ENCODE data around the gene POLN.

The POLN gene

GRCh38 chr4:2261853-2262144, 19.9 kb upstream of the POLN start, which contains the start of gene MXD4:
Gene MXD4 (minus strand): TSS chr4:2262109. CDS start chr4:2261980, 129 bp downstream.
- H3K9me3 ChIP-seq (ENCODE audit: low read depth, low read length) = no peaks in the 10 kb centered on the region
- DNase-seq (ENCODE audit: low read depth, low spot score) = no peak
- peak within 1 kb of the TSS; percentile 86 for H3K4me3 ChIP-seq
- TF ChIP-seq EZH2 (IDR thresholded peaks at IDR 0.05) = no peak
- no peak for TF ChIP-seq FOXP2 (optimal IDR thresholded peaks at IDR 0.05; ENCODE audit: control extremely low read depth, extremely low read length, insufficient read depth)
- no peak for TF ChIP-seq POLR2AphosphoS5 (IDR thresholded peaks at IDR 0.05; ENCODE audit: borderline replicate concordance, low read depth, low read length)
- no peaks in the 10 kb centered on the region for H3K36me3 ChIP-seq (ENCODE audit: insufficient read depth, low read length)
- H3K9ac ChIP-seq (ENCODE audit: insufficient read length) = peak within 1 kb of the TSS; percentile 73
- H3K27ac ChIP-seq = 0 out of 2 replicates have a peak within 1 kb of the TSS, but pooled peaks have one; percentile 50

GRCh38 chr4:2261110-2261852, 19.4 kb upstream of the POLN start:
- peak overlapping the region; percentile 78 for H3K4me3 ChIP-seq
- H3K9me3 ChIP-seq (ENCODE audit: low read depth, low read length) = no peaks in the 10 kb centered on the region
- H3K27ac ChIP-seq = no peak overlapping the region
- no peak for DNase-seq (ENCODE audit: low read depth, low spot score)
- H3K36me3 ChIP-seq (ENCODE audit: insufficient read depth, low read length) = no peaks in the 10 kb centered on the region
- no peak for TF ChIP-seq FOXP2 (optimal IDR thresholded peaks at IDR 0.05; ENCODE audit: control extremely low read depth, extremely low read length, insufficient read depth)
- TF ChIP-seq EZH2 (IDR thresholded peaks at IDR 0.05) = no peak
- no peak for TF ChIP-seq POLR2AphosphoS5 (IDR thresholded peaks at IDR 0.05; ENCODE audit: borderline replicate concordance, low read depth, low read length)
- peak overlapping the region; percentile 46 for H3K9ac ChIP-seq (ENCODE audit: insufficient read length)

- Histone ChIP-seq H3K9me3 (ENCODE audit: low read depth, low read length) (no peaks in the 10 kb centered on the region), H3K9ac (ENCODE audit: insufficient read length) (no peak overlapping the region), H3K4me3 (peak overlapping the region; percentile 78), H3K36me3 (ENCODE audit: insufficient read depth, low read length) (no peaks in the 10 kb centered on the region), H3K27ac (no peak overlapping the region)
- no peak for TF ChIP-seq EZH2 (IDR thresholded peaks at IDR 0.05)
- no peak for DNase-seq (ENCODE audit: low read depth, low spot score)
Measured at GRCh38 chr4:2260344-2261109, 18.6 kb upstream of the POLN start.

GRCh38 chr4:2259541-2260343, 17.8 kb upstream of the POLN start:
- H3K27ac ChIP-seq = no peak overlapping the region
- DNase-seq (ENCODE audit: low read depth, low spot score) = no peak
- H3K9me3 ChIP-seq (ENCODE audit: low read depth, low read length) = no peaks in the 10 kb centered on the region
- H3K9ac ChIP-seq (ENCODE audit: insufficient read length) = no peak overlapping the region
- TF ChIP-seq POLR2AphosphoS5 (IDR thresholded peaks at IDR 0.05; ENCODE audit: borderline replicate concordance, low read depth, low read length) (no peak), FOXP2 (optimal IDR thresholded peaks at IDR 0.05; ENCODE audit: control extremely low read depth, extremely low read length, insufficient read depth) (no peak), EZH2 (IDR thresholded peaks at IDR 0.05) (no peak)
- no peaks in the 10 kb centered on the region for H3K36me3 ChIP-seq (ENCODE audit: insufficient read depth, low read length)
- no peak overlapping the region for H3K4me3 ChIP-seq

- no peak overlapping the region for H3K9ac ChIP-seq (ENCODE audit: insufficient read length)
Measured at GRCh38 chr4:2259036-2259540, 17.2 kb upstream of the POLN start.

GRCh38 chr4:2258091-2259035, 16.4 kb upstream of the POLN start:
- DNase-seq (ENCODE audit: low read depth, low spot score) = no peak
- no peak overlapping the region for H3K27ac ChIP-seq
- no peaks in the 10 kb centered on the region for H3K36me3 ChIP-seq (ENCODE audit: insufficient read depth, low read length)
- TF ChIP-seq POLR2AphosphoS5 (IDR thresholded peaks at IDR 0.05; ENCODE audit: borderline replicate concordance, low read depth, low read length) (no peak), EZH2 (IDR thresholded peaks at IDR 0.05) (no peak), FOXP2 (optimal IDR thresholded peaks at IDR 0.05; ENCODE audit: control extremely low read depth, extremely low read length, insufficient read depth) (no peak)
- H3K9me3 ChIP-seq (ENCODE audit: low read depth, low read length) = no peaks in the 10 kb centered on the region
- no peak overlapping the region for H3K4me3 ChIP-seq
- no peak overlapping the region for H3K9ac ChIP-seq (ENCODE audit: insufficient read length)

More at GRCh38 chr4:2259036-2259540, 17.2 kb upstream of the POLN start:
- DNase-seq (ENCODE audit: low read depth, low spot score) = no peak
- TF ChIP-seq FOXP2 (optimal IDR thresholded peaks at IDR 0.05; ENCODE audit: control extremely low read depth, extremely low read length, insufficient read depth) (no peak), EZH2 (IDR thresholded peaks at IDR 0.05) (no peak), POLR2AphosphoS5 (IDR thresholded peaks at IDR 0.05; ENCODE audit: borderline replicate concordance, low read depth, low read length) (no peak)
- H3K4me3 ChIP-seq = no peak overlapping the region
- H3K9me3 ChIP-seq (ENCODE audit: low read depth, low read length) = no peaks in the 10 kb centered on the region
- H3K36me3 ChIP-seq (ENCODE audit: insufficient read depth, low read length) = no peaks in the 10 kb centered on the region
- no peak overlapping the region for H3K27ac ChIP-seq

GRCh38 chr4:2257361-2258081, 15.6 kb upstream of the POLN start:
- no peak for DNase-seq (ENCODE audit: low read depth, low spot score)
- H3K4me3 ChIP-seq = no peak overlapping the region
- H3K9ac ChIP-seq (ENCODE audit: insufficient read length) = no peak overlapping the region
- H3K36me3 ChIP-seq (ENCODE audit: insufficient read depth, low read length) = no peaks in the 10 kb centered on the region
- TF ChIP-seq FOXP2 (optimal IDR thresholded peaks at IDR 0.05; ENCODE audit: control extremely low read depth, extremely low read length, insufficient read depth) (no peak), POLR2AphosphoS5 (IDR thresholded peaks at IDR 0.05; ENCODE audit: borderline replicate concordance, low read depth, low read length) (no peak), EZH2 (IDR thresholded peaks at IDR 0.05) (no peak)
- H3K9me3 ChIP-seq (ENCODE audit: low read depth, low read length) = no peaks in the 10 kb centered on the region
- H3K27ac ChIP-seq = no peak overlapping the region

Measured in SK-N-MC (cell line).